Measurements from ENCODE around the gene HCFC1R1. TPM values are rescaled to one million over a fixed set of nuclear protein-coding genes. Genes with fewer than 3 reads are reported as not detected.
"Not testable (repeated sequence)": the region's sequence is repeated elsewhere in the genome, so short reads cannot be mapped to it uniquely, and the experiment has no call there.

The HCFC1R1 gene
- total RNA-seq, 1 experiment from 2014 or later, result 61.3 TPM

- peaks cover 20 to 36% of the 10 kb centered on the region in 2 experiments for H3K4me1 Mint-ChIP-seq
- no peak overlapping the region for H4K91ac ChIP-seq (ENCODE audit: insufficient read length, low read depth, low read length)
- no peak overlapping the region for H3K4ac ChIP-seq (ENCODE audit: low read depth, low read length)
- TF ChIP-seq CTCF (conservative IDR thresholded peaks at IDR 0.05), result no peak
- H3K56ac ChIP-seq (ENCODE audit: insufficient read length, low read depth, low read length), result no peak overlapping the region
- no peak overlapping the region for H3K27ac ChIP-seq (ENCODE audit: insufficient read length, low read depth, low read length)
- H3K14ac ChIP-seq (ENCODE audit: insufficient read depth, low read length), result no peak overlapping the region
- no peak overlapping the region for H3K4me2 ChIP-seq (ENCODE audit: insufficient read depth, insufficient read length, low read length)
- no peak overlapping the region for H3K23ac ChIP-seq (ENCODE audit: insufficient read length, low read depth, low read length)
- no peaks in the 10 kb centered on the region for H3K4me1 ChIP-seq (ENCODE audit: insufficient read depth, low read length)
- no peaks in the 10 kb centered on the region for H3K79me2 ChIP-seq (ENCODE audit: insufficient read depth, low read length)
- H3K36me3 Mint-ChIP-seq (ENCODE audit: insufficient read depth in 1 of 3, low read depth in 3 of 3), result peaks cover 10 to 29% (median 14%) of the 10 kb centered on the region in 3 experiments
- H3K9me3 Mint-ChIP-seq, result no peaks in the 10 kb centered on the region; a peak in 2 of 5 replicates
- H3K9me3 ChIP-seq (ENCODE audit: control insufficient read depth, low read depth, low read length), result no peaks in the 10 kb centered on the region
- peaks cover 2% of the 10 kb centered on the region; the same call in 1 of the 2 replicates for H3K27me3 ChIP-seq (ENCODE audit: insufficient read depth, low read length)
- H3K9ac ChIP-seq (ENCODE audit: extremely low read depth, insufficient read length, low read length), result no peak overlapping the region
- WGBS (ENCODE audit: extremely low coverage, insufficient read length, low lambda C conversion rate), result no CpG with 5 or more reads among the region's 19 CpGs
- no peak overlapping the region for H3K18ac ChIP-seq (ENCODE audit: insufficient read length, low read depth, low read length)
- peaks cover 14% of the 10 kb centered on the region for H3K23me2 ChIP-seq (ENCODE audit: insufficient read length, low read depth, low read length, poor library complexity, severe bottlenecking)
- no peak overlapping the region for H4K5ac ChIP-seq (ENCODE audit: insufficient read length, low read depth, low read length)
- H2AFZ ChIP-seq (ENCODE audit: low read length), result no peak overlapping the region
- H3K79me1 ChIP-seq (ENCODE audit: insufficient read depth, low read depth, low read length, poor library complexity, severe bottlenecking), result no peaks in the 10 kb centered on the region
- no peak for DNase-seq
- H4K20me1 ChIP-seq (ENCODE audit: control insufficient read depth, insufficient read depth, insufficient read length), result no peaks in the 10 kb centered on the region
- H2BK5ac ChIP-seq (ENCODE audit: insufficient read length, low read length), result no peak overlapping the region
- H3T11ph ChIP-seq (ENCODE audit: low read length), result no peak overlapping the region
- peaks cover 32% of the 10 kb centered on the region for H3K27me3 Mint-ChIP-seq (ENCODE audit: low read depth)
- no peak overlapping the region for H2BK15ac ChIP-seq (ENCODE audit: low read depth, low read length)
- H2BK20ac ChIP-seq (ENCODE audit: low read depth, low read length, poor library complexity, severe bottlenecking), result no peak overlapping the region
- no peak overlapping the region for H3K4me3 Mint-ChIP-seq
- H2AK5ac ChIP-seq (ENCODE audit: insufficient read length, low read length), result no peak overlapping the region
- H3K27ac Mint-ChIP-seq, result no peak overlapping the region
- H2BK12ac ChIP-seq (ENCODE audit: insufficient read length, low read depth, low read length), result no peak overlapping the region
- no peak overlapping the region for H4K8ac ChIP-seq (replicated peaks; ENCODE audit: insufficient read length, low read depth, low read length)
- no peak overlapping the region for H2BK120ac ChIP-seq (ENCODE audit: low read depth, low read length, poor library complexity, severe bottlenecking)
These were observed 32.8 kb upstream of the HCFC1R1 start for GRCh38 chr16:3056336-3057180.

- peaks cover 14% of the 10 kb centered on the region for H3K23me2 ChIP-seq (ENCODE audit: insufficient read length, low read depth, low read length, poor library complexity, severe bottlenecking)
- H2BK12ac ChIP-seq (ENCODE audit: insufficient read length, low read depth, low read length); H3K9ac ChIP-seq (ENCODE audit: extremely low read depth, insufficient read length, low read length); H2BK20ac ChIP-seq (ENCODE audit: low read depth, low read length, poor library complexity, severe bottlenecking); H3K79me1 ChIP-seq (ENCODE audit: insufficient read depth, low read depth, low read length, poor library complexity, severe bottlenecking); H4K8ac ChIP-seq (replicated peaks; ENCODE audit: insufficient read length, low read depth, low read length); H3K9me3 Mint-ChIP-seq; H2AFZ ChIP-seq (ENCODE audit: low read length); H3K14ac ChIP-seq (ENCODE audit: insufficient read depth, low read length); DNase-seq; H3K4me2 ChIP-seq (ENCODE audit: insufficient read depth, insufficient read length, low read length); H2BK5ac ChIP-seq (ENCODE audit: insufficient read length, low read length); H3K27ac ChIP-seq (ENCODE audit: insufficient read length, low read depth, low read length); H2BK15ac ChIP-seq (ENCODE audit: low read depth, low read length); H3K27me3 ChIP-seq (ENCODE audit: insufficient read depth, low read length); H4K5ac ChIP-seq (ENCODE audit: insufficient read length, low read depth, low read length); H3T11ph ChIP-seq (ENCODE audit: low read length); H2AK5ac ChIP-seq (ENCODE audit: insufficient read length, low read length); H3K56ac ChIP-seq (ENCODE audit: insufficient read length, low read depth, low read length); H3K4ac ChIP-seq (ENCODE audit: low read depth, low read length); H4K91ac ChIP-seq (ENCODE audit: insufficient read length, low read depth, low read length); H3K79me2 ChIP-seq (ENCODE audit: insufficient read depth, low read length); H3K23ac ChIP-seq (ENCODE audit: insufficient read length, low read depth, low read length); H3K18ac ChIP-seq (ENCODE audit: insufficient read length, low read depth, low read length); H3K4me1 ChIP-seq (ENCODE audit: insufficient read depth, low read length); H3K9me3 ChIP-seq (ENCODE audit: control insufficient read depth, low read depth, low read length); H4K20me1 ChIP-seq (ENCODE audit: control insufficient read depth, insufficient read depth, insufficient read length); H2BK120ac ChIP-seq (ENCODE audit: low read depth, low read length, poor library complexity, severe bottlenecking): not testable (repeated sequence)
- peaks cover 14 to 37% (median 19%) of the 10 kb centered on the region in 3 experiments for H3K36me3 Mint-ChIP-seq (ENCODE audit: insufficient read depth in 1 of 3, low read depth in 3 of 3)
- no CpG with 5 or more reads among the region's 9 CpGs for WGBS (ENCODE audit: extremely low coverage, insufficient read length, low lambda C conversion rate)
- peak overlapping the region in 2 of 3 experiments; percentile 77 to 87; a peak in 2 of 7 replicates for H3K27ac Mint-ChIP-seq
- peak overlapping the region in 1 of 2 experiments; percentile 25; a peak in 2 of 5 replicates for H3K4me3 Mint-ChIP-seq
- H3K27me3 Mint-ChIP-seq (ENCODE audit: low read depth), result peaks cover 37% of the 10 kb centered on the region
- peaks cover 26 to 41% of the 10 kb centered on the region in 2 experiments for H3K4me1 Mint-ChIP-seq
These were observed 32.0 kb upstream of the HCFC1R1 start for GRCh38 chr16:3055734-3056115.

All from H9 (cell line).